Measurements from ENCODE around the gene OR8B8. TPM values are rescaled to one million over a fixed set of nuclear protein-coding genes. Genes with fewer than 3 reads are reported as not detected.

OR8B8 gene
- total and polyA plus RNA-seq, 2 of the 4 experiments (the other 2 are of a cell fraction): not detected

- no peak overlapping the region for H2AK5ac ChIP-seq (ENCODE audit: low read depth, low read length)
- no peak overlapping the region for H2BK5ac ChIP-seq (ENCODE audit: low read depth, low read length, poor library complexity, severe bottlenecking)
- H3K56ac ChIP-seq (ENCODE audit: extremely low read depth, insufficient read depth, low read length): no peak overlapping the region
- H3K4me2 ChIP-seq (ENCODE audit: low read depth, low read length): no peak overlapping the region
- TF ChIP-seq FOS (IDR thresholded peaks at IDR 0.05; ENCODE audit: low read depth, low read length) (no peak), ELK1 (IDR thresholded peaks at IDR 0.05; ENCODE audit: borderline replicate concordance, low read depth, low read length) (no peak), RAD21 (IDR thresholded peaks at IDR 0.05; ENCODE audit: low read length) (no peak), RCOR1 (IDR thresholded peaks at IDR 0.05; ENCODE audit: insufficient replicate concordance, low read length) (no peak), MAZ (IDR thresholded peaks at IDR 0.05; ENCODE audit: borderline replicate concordance, low read depth, low read length) (no peak), CTCF (conservative IDR thresholded peaks at IDR 0.05; ENCODE audit: low read depth, low read length) (no peak), CHD1 (IDR thresholded peaks at IDR 0.05; ENCODE audit: low read depth, low read length) (no peak)
- H4K20me1 ChIP-seq (ENCODE audit: insufficient read depth, low read length): no peaks in the 10 kb centered on the region
- intact Hi-C loops (cut with micrococcal nuclease) (no loop called here), dilution Hi-C loops (cut with HindIII; ENCODE audit: low sequenced_read_pairs, unreplicated experiment) (no loop called here), in situ Hi-C loops (cut with MboI; ENCODE audit: low sequenced_read_pairs) (no loop called here)
- H2AFZ ChIP-seq (replicated peaks; ENCODE audit: low read length, poor library complexity): no peak overlapping the region
- no peak overlapping the region for H3K14ac ChIP-seq (replicated peaks; ENCODE audit: low read depth, low read length)
- no peak overlapping the region for H2BK15ac ChIP-seq (ENCODE audit: low read depth, low read length)
- CTCF ChIA-PET: no interaction called here
- H3K4me1 ChIP-seq (ENCODE audit: control insufficient read depth, insufficient read depth, low read length): no peaks in the 10 kb centered on the region
- H3K9me1 ChIP-seq (ENCODE audit: insufficient read depth, low read length): no peaks in the 10 kb centered on the region
- no peaks in the 10 kb centered on the region for H3K9me3 ChIP-seq (ENCODE audit: control insufficient read depth, insufficient read depth, low read length)
- no peak overlapping the region for H3K4me3 ChIP-seq (ENCODE audit: insufficient read depth, low read depth, low read length)
- POLR2A ChIA-PET (ENCODE audit: unreplicated experiment): no interaction called here
- no peak overlapping the region for H4K5ac ChIP-seq (ENCODE audit: low read depth, low read length)
- H3K23ac ChIP-seq (ENCODE audit: low read depth, low read length): no peak overlapping the region
- H3K27me3 ChIP-seq (ENCODE audit: control insufficient read depth, insufficient read depth, low read length): peaks cover 10% of the 10 kb centered on the region
- no peak overlapping the region for H2BK120ac ChIP-seq (ENCODE audit: low read depth, low read length)
- no peak overlapping the region for H3K18ac ChIP-seq (ENCODE audit: low read depth, low read length)
- H4K91ac ChIP-seq (ENCODE audit: insufficient read depth, low read depth, low read length): no peak overlapping the region
- BruUV-seq (replicated peaks): no TSS peak
- no peak overlapping the region for H3K4ac ChIP-seq (ENCODE audit: low read depth, low read length)
- no peak overlapping the region for H4K8ac ChIP-seq (ENCODE audit: low read depth in 2 of 2, low read length in 2 of 2)
- no peak for ATAC-seq (ENCODE audit: low read depth)
- WGBS, 2 experiments (ENCODE audit: extremely low coverage in 2 of 2, insufficient read length in 1 of 2): no CpG with 5 or more reads among the region's 1 CpG
- DNase-seq: no peak
- H3K27ac ChIP-seq (ENCODE audit: insufficient read depth, low read length): no peak overlapping the region
- no peak overlapping the region for H2BK20ac ChIP-seq (ENCODE audit: low read depth, low read length)
- H3K79me1 ChIP-seq (ENCODE audit: low read depth in 1 of 2, low read length in 2 of 2): no peaks in the 10 kb centered on the region
- H3K9ac ChIP-seq (ENCODE audit: low read depth, low read length): no peak overlapping the region
- no peaks in the 10 kb centered on the region for H3K36me3 ChIP-seq (ENCODE audit: control insufficient read depth, insufficient read depth, low read length)
- H2AK9ac ChIP-seq (replicated peaks; ENCODE audit: low read depth, low read length, poor library complexity): no peak overlapping the region
Observed at GRCh38 chr11:124474079-124474478, 28.6 kb upstream of the OR8B8 start.
